GM21515 (cell line): ENCODE measurements around the gene DYNC2LI1.

Experiments
- ATAC-seq: cut with Tn5 transposase; IDR thresholded peaks from one replicate; pipeline ENCODE4 v1.9.1; 2021; ENCODE audit not compliant: unreplicated experiment

Gene DYNC2LI1

GRCh38 chr2:43762286-43762685 is 11.6 kb upstream of the DYNC2LI1 start:
- no peak for ATAC-seq

DNA sequence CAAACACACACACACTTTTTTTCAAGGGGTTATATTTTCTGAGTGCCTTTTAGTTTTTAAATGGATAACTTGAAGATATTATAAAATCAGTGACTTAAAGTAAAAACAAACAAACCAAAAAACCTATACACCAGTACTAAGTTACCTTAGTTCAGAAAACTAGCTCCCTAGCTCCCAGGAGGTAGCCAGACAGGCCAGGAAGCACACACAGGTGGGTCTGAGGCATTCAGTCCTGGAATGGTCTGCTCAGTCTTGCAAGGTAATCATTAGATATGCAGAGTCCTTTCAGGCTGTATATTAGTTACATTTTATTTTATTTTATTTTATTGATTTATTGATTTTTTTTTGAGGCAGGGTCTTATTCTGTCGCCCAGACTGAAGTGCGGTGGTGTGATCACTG is 10.7 kb upstream of the DYNC2LI1 start:
- ATAC-seq = no peak

DNA sequence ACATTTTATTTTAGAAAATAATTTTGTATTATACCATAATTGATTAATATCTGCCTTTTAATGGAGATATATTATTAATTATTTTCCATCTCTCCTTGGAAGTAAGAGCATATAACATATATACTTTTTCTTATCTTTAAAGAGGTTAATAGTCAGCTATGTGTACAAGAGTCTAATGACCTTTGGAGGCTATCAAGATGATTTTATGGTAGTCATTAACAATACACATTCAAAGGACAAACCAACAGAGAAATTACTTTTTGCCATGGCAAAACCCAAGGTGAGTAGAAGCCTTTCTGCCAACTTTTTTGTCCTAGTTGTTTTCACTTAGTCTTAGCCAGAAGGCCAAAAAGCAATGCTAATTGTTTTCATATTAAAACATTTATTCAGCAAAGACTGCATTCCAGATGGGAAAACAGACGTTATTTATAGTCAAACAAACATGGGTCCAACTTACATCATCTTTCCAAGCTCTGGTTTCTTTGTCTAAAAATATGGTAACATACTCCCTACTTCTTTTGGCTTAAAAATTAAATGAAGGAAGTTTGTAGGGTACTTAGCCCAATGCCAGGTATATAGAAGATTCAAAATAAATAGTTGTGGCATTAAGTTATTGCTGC is 9.6 kb upstream of the DYNC2LI1 start:
- ATAC-seq = no peak

DNA sequence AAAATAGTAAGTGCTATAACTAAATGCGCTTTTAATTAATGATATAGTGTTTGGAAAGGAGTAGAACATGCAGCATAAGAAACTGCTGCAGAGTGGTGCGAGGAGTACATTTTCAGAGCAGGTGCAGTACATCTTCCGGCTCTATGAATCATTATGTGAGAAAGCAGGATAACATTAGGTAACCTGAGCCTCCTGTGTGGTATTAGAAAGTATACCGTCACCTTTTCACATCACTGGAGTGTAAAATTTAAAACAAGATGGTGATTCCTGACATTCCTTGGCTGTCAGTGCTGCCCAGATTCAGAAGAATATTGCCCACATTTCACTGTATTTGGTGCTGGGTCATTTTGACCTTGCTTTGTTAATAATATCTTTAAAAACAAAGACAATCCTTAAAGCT is 7.8 kb upstream of the DYNC2LI1 start:
- ATAC-seq = no peak

- ATAC-seq = no peak
These were observed 778 bp downstream of the DYNC2LI1 start for GRCh38 chr2:43774617-43775016.

DNA sequence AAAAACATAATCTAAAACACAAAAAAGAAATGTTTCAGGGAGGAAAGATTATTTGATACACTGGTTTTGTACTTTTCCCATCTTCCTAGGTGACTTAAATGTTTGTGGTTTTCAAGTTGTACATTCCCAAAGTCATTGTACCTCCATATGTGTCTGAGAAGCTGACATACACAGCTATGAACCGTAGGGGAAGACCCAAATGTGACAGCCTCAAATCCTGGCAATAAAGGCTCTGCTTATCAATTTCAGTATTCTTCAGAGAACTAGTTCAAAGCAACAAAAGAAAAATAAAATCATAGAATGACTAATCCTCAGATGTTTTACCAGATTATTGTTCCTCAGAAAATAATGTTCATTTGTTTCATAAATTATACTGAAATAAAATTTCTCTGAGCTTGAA is 2.5 kb downstream of the DYNC2LI1 start:
- ATAC-seq = no peak

DNA sequence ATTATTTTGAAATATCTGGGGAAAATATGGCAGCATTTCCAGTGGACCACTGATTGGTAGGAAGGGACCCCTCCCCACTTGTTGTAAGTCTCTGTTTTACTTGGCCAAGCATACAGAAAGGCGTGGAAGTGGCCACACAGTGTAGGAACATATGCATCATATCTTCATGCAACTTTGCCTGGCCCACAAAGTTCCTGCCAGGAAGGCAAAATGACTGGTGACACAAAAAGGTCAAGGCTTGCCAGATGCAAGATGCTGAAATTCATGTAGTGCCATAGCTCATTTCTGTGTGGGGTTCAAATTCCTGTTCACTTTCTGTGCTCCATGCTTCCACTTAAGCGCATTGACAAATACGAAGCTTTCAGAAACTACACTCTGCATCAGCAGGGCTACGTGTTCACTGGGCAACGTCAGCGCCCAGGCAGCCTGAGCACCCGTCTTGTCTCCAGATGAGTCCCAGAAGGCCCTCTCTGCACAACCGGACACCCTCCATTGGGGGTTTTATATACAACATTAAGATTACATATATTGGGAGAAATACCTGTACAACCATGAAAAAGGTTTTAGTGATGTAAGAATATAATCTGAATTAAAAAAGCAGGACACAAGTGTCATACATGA is 3.6 kb downstream of the DYNC2LI1 start:
- ATAC-seq = no peak

DNA sequence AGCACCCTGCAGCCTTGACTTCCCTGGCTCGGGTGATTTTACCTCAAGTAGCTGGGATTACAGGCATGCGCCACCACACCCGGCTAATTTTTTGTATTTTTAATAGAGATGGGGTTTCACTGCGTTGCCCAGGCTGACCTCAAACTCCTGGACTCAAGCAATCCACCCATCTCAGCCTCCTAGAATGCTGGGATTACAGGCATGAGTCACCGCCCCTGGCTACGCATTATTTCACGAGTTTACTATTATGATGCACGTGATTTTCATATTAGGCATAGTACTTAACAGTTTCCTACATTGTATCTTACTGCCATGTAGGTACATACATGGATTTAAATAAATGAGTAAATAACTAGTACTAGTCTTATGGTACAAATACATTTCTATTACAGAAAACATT is 4.4 kb downstream of the DYNC2LI1 start:
- ATAC-seq = no peak

GRCh38 chr2:43787895-43788294 is 14.1 kb downstream of the DYNC2LI1 start:
- ATAC-seq = no peak

GRCh38 chr2:43788646-43789045 is 14.8 kb downstream of the DYNC2LI1 start:
- no peak for ATAC-seq

- ATAC-seq = no peak
These were observed 16.3 kb downstream of the DYNC2LI1 start for GRCh38 chr2:43790147-43790546.

GRCh38 chr2:43791035-43791765 is 17.4 kb downstream of the DYNC2LI1 start:
- no peak for ATAC-seq

GRCh38 chr2:43792653-43793052 is 18.8 kb downstream of the DYNC2LI1 start:
- no peak for ATAC-seq

DNA sequence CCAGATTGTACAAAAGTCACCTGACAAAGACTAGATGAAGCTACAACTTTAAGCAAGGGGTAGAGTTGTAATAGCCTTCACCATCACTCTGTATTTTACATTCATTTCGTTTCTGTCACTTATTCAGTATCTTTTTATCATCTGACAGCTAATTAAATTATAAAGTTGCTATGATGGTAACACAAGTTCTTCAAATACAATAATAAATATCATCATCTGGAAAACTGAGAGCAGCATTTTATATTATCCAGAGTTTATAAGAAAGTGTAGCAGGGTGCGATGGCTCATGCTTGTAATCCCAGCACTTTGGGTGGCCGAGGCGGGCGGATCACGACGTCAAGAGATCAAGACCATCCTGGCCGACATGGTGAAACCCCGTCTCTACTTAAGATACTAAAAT is 21.1 kb downstream of the DYNC2LI1 start:
- no peak for ATAC-seq

DNA sequence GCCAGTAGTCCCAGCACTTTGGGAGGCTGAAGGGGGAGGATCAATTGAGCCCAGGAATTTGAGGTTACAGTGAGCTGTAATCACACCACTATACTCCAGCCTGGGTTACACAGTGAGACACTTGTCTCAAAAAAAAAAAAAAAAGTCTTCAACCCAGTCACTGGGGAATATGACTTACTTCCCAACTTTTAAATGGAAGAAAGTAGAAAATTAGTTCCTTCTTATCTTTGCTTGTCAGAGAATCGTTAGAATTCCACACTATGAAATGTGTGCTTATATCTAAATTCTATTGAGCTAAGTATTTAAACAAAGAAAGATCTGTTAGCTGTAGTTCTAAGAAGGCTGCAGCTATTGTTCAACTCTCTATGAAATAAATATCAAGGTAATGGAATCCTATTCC is 22.4 kb downstream of the DYNC2LI1 start:
- ATAC-seq = no peak

- ATAC-seq = no peak
These were observed 24.5 kb downstream of the DYNC2LI1 start for GRCh38 chr2:43798300-43798699.

DNA sequence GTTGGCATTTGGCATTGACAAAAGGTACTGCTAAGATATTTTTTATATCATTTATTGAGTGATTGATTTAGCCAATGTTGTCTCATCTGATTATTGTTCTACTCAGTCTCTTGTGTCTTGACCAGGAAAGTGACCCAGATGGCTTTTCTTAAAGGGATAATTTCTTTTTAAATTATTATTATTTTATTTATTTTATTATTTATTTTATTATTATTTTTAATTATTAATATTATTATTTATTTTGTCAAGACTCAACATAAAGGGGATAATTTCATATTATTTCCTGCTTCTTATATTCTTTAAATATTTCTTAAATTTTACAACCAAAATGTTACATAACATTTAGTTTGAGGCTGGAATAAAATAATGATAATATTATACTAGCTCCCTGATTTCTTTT is 27.1 kb downstream of the DYNC2LI1 start:
- no peak for ATAC-seq

GRCh38 chr2:43802135-43802534 is 28.3 kb downstream of the DYNC2LI1 start:
- no peak for ATAC-seq

GRCh38 chr2:43803113-43803512 is 29.3 kb downstream of the DYNC2LI1 start:
- ATAC-seq = no peak

GRCh38 chr2:43806719-43807031 is 32.8 kb downstream of the DYNC2LI1 start:
- no peak for ATAC-seq

GRCh38 chr2:43810452-43810851 is 36.6 kb downstream of the DYNC2LI1 start:
- no peak for ATAC-seq

- ATAC-seq = no peak
These were observed 37.0 kb downstream of the DYNC2LI1 start for GRCh38 chr2:43810888-43811287.

DNA sequence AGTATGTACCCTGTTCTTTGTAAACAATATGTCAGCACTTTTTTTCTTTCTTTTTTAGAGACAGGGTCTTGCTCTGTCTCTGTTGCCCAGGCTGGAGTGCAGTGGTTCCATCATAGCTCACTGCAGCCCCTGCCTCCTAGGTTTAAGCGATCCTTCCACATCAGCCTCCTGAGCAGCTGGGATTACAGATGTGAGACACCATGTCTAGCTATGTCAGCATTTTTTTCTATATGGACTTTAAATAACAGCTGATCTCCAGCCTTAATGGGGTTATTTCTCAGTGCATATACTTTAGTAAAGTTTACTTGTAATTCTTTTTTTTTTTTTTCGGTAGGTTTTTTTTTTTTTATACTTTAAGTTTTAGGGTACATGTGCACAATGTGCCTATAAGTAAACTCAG is 38.2 kb downstream of the DYNC2LI1 start:
- no peak for ATAC-seq
